Measurements from ENCODE around the gene CFAP157. TPM values are rescaled to one million over a fixed set of nuclear protein-coding genes. Genes with fewer than 3 reads are reported as not detected.

The CFAP157 gene
- total and polyA plus RNA-seq, 2 of the 13 experiments (the other 11 are each of a cell fraction or from before 2014, with no cell fraction given), result 0.07 TPM; not detected in 1

DNA sequence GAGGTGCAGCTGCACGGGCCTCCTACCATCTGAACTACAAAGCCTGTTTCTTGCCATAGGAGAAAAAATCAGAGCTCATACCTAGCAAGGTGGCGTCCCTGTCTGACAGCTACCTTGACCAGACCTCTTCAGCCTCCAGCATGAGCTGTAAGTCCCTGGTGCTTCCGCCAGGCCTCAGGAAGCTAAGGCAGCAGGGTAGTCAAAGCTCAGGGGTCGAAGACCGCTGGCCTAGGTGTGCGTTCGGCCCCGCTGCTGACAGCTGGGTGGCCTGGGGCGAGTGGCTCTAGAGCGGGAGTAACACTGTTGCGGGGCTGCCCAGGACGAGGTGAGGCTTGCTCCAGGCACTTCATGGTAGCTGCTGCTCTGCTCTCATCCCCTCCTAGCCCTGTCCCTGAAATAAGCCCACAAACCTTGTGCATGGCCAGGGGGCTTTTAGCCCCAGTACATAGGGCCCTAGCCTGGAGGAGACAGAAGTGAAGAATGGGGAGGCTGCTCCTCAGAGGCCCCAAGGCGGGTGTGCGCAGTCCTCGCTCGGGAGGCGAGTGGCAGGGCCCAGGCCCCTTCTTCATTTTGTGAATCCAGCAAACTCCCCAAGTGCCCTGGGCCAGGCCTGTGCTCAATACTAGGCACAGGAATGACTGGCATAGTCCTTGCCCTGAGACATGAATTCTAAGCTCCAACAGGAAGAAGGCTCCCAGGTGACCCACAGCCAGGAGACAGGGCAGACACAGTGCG is 22.9 kb downstream of the CFAP157 start (continued):
- TF ChIP-seq, protein P1, sequence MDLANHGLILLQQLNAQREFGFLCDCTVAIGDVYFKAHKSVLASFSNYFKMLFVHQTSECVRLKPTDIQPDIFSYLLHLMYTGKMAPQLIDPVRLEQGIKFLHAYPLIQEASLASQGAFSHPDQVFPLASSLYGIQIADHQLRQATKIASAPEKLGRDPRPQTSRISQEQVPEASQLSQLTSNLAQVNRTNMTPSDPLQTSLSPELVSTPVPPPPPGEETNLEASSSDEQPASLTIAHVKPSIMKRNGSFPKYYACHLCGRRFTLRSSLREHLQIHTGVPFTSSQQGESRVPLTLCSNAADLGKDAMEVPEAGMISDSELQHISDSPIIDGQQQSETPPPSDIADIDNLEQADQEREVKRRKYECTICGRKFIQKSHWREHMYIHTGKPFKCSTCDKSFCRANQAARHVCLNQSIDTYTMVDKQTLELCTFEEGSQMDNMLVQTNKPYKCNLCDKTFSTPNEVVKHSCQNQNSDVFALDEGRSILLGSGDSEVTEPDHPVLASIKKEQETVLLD (CRISPR knock-in tag; IDR thresholded peaks at IDR 0.05; ENCODE audit: low read depth), result no peak
- TF ChIP-seq ZNF780A (CRISPR knock-in tag; IDR thresholded peaks at IDR 0.05) (no peak), RNF2 (conservative IDR thresholded peaks at IDR 0.05; ENCODE audit: low read depth) (no peak), ZNF430 (CRISPR knock-in tag; IDR thresholded peaks at IDR 0.05) (0 out of 2 replicates have a peak, but pooled peaks have one; percentile 24), FOXM1 (CRISPR knock-in tag; IDR thresholded peaks at IDR 0.05) (no peak), MYNN (CRISPR knock-in tag; IDR thresholded peaks at IDR 0.05; ENCODE audit: low read depth) (no peak), MTF1 (CRISPR knock-in tag; IDR thresholded peaks at IDR 0.05) (no peak), ZNF547 (CRISPR knock-in tag; IDR thresholded peaks at IDR 0.05) (no peak), ZNF432 (CRISPR knock-in tag; IDR thresholded peaks at IDR 0.05; ENCODE audit: borderline replicate concordance) (no peak), ZNF235 (CRISPR knock-in tag; IDR thresholded peaks at IDR 0.05; ENCODE audit: borderline replicate concordance) (no peak)
- TF ChIP-seq, protein P2, sequence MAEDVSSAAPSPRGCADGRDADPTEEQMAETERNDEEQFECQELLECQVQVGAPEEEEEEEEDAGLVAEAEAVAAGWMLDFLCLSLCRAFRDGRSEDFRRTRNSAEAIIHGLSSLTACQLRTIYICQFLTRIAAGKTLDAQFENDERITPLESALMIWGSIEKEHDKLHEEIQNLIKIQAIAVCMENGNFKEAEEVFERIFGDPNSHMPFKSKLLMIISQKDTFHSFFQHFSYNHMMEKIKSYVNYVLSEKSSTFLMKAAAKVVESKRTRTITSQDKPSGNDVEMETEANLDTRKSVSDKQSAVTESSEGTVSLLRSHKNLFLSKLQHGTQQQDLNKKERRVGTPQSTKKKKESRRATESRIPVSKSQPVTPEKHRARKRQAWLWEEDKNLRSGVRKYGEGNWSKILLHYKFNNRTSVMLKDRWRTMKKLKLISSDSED (CRISPR knock-in tag; IDR thresholded peaks at IDR 0.05), result no peak
- TF ChIP-seq, protein P3, sequence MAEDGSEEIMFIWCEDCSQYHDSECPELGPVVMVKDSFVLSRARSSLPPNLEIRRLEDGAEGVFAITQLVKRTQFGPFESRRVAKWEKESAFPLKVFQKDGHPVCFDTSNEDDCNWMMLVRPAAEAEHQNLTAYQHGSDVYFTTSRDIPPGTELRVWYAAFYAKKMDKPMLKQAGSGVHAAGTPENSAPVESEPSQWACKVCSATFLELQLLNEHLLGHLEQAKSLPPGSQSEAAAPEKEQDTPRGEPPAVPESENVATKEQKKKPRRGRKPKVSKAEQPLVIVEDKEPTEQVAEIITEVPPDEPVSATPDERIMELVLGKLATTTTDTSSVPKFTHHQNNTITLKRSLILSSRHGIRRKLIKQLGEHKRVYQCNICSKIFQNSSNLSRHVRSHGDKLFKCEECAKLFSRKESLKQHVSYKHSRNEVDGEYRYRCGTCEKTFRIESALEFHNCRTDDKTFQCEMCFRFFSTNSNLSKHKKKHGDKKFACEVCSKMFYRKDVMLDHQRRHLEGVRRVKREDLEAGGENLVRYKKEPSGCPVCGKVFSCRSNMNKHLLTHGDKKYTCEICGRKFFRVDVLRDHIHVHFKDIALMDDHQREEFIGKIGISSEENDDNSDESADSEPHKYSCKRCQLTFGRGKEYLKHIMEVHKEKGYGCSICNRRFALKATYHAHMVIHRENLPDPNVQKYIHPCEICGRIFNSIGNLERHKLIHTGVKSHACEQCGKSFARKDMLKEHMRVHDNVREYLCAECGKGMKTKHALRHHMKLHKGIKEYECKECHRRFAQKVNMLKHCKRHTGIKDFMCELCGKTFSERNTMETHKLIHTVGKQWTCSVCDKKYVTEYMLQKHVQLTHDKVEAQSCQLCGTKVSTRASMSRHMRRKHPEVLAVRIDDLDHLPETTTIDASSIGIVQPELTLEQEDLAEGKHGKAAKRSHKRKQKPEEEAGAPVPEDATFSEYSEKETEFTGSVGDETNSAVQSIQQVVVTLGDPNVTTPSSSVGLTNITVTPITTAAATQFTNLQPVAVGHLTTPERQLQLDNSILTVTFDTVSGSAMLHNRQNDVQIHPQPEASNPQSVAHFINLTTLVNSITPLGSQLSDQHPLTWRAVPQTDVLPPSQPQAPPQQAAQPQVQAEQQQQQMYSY (CRISPR knock-in tag; IDR thresholded peaks at IDR 0.05), result no peak
- TF ChIP-seq, protein P4, sequence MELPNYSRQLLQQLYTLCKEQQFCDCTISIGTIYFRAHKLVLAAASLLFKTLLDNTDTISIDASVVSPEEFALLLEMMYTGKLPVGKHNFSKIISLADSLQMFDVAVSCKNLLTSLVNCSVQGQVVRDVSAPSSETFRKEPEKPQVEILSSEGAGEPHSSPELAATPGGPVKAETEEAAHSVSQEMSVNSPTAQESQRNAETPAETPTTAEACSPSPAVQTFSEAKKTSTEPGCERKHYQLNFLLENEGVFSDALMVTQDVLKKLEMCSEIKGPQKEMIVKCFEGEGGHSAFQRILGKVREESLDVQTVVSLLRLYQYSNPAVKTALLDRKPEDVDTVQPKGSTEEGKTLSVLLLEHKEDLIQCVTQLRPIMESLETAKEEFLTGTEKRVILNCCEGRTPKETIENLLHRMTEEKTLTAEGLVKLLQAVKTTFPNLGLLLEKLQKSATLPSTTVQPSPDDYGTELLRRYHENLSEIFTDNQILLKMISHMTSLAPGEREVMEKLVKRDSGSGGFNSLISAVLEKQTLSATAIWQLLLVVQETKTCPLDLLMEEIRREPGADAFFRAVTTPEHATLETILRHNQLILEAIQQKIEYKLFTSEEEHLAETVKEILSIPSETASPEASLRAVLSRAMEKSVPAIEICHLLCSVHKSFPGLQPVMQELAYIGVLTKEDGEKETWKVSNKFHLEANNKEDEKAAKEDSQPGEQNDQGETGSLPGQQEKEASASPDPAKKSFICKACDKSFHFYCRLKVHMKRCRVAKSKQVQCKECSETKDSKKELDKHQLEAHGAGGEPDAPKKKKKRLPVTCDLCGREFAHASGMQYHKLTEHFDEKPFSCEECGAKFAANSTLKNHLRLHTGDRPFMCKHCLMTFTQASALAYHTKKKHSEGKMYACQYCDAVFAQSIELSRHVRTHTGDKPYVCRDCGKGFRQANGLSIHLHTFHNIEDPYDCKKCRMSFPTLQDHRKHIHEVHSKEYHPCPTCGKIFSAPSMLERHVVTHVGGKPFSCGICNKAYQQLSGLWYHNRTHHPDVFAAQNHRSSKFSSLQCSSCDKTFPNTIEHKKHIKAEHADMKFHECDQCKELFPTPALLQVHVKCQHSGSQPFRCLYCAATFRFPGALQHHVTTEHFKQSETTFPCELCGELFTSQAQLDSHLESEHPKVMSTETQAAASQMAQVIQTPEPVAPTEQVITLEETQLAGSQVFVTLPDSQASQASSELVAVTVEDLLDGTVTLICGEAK (IDR thresholded peaks at IDR 0.05), result no peak
- TF ChIP-seq, protein P4 (CRISPR knock-in tag; IDR thresholded peaks at IDR 0.05), result no peak
